Measurements from ENCODE around the gene NTRK2.

NTRK2 gene

GRCh38 chr9:84736536-84736935 lies 67.0 kb downstream of the NTRK2 start:
- no peak for DNase-seq

DNA sequence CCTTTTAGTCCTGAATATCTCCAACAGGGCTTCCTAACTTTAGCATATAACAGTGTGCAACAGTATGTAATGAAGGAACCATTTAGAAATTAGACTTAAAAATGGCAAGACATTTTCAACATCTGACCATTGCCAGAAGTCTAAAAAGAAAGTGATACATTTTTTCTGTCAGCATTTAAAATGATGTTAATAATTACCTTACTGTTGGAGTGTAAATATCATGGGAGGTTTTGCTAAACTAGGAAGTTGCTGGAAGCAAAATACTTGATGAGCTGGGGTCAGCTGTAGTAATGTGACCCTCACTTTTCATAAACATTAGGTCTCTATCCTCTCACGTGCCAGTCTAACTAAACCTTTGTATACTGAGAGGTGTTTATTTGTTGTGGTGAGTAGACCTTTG lies 68.8 kb downstream of the NTRK2 start:
- DNase-seq = no peak

DNA sequence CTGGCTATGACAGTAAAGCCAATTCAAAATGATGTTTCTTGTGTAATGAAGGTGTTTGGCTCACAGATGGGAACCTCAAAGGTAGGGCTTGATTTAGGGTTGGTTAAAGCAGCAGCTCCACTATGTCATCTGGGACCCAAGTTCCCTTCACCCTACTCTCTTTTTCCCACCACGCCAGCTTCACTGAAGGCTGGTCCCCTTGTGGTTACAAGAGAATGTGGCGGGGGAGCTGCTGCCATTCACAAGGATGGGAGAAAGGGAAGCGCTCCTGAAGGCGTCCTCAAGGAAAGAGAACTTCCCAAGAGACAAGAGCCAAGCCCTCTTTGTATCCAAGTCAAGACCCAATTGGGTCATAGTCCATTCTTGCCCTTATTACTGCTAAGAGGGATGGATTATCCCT lies 72.7 kb downstream of the NTRK2 start:
- no peak for DNase-seq

GRCh38 chr9:84744195-84744594 lies 74.7 kb downstream of the NTRK2 start:
- no peak for DNase-seq

GRCh38 chr9:84744726-84745125 lies 75.2 kb downstream of the NTRK2 start:
- DNase-seq = no peak

DNA sequence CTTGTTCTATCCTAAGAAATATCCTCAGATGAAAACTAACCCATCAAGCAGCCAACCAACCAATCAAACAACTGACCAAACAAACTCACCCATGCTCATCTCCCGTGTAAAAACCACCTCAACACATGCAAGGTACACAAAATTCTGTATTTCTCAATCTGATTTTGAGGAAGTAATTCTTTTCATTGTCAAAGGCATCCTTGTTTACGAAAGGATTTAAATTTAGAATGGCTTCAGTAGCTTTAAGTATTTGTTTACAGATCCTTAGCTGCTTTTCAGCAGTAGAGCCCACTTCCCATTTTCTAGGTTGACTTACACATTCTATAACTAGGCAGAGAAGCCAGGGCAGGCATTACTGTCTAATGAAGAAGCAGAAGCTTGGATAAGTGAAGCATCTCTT lies 78.6 kb downstream of the NTRK2 start:
- DNase-seq = no peak

- DNase-seq = no peak
Measured at GRCh38 chr9:84750152-84750865, 80.8 kb downstream of the NTRK2 start.

GRCh38 chr9:84751921-84752320 lies 82.4 kb downstream of the NTRK2 start:
- DNase-seq = no peak

- DNase-seq = peak; percentile 92
Measured at GRCh38 chr9:84754461-84754860, 84.9 kb downstream of the NTRK2 start.

DNA sequence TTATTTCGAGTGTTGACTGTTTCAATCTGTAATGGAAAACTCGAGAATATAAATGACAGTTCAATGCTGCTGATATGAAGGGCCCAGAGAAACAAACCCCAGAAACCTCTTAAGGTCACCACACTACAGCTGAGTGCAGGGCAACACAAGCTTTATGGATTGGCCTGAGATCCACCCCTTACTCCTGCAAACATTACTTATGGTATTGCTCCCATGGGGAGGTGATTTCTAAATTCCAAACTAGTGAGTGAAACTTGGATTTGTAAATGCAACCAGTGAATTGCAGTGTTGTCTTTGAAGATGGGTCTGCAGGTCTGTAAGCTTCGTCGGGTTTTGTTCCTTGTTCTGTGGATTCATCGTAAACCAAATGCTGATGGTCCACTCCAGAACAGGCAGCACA lies 85.4 kb downstream of the NTRK2 start:
- DNase-seq = peak; percentile 85

DNA sequence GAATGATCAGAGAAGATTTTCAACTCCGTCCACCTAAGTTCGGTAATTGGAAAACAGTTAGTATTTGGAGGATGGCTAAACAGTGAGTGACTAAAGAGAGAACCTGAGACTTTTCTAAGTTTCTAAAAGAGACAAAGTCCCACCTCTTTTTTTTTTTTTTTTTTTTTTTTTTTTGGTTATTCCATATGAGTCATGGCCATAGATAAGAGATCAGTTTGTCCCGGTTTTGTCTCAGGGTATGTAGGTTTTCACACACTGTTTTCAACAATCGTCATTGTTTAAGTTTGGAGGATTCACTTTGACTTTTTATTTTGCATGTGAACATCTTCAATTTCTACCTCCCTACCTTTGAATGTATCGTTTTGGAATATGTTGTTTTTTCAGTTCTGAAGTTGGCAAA lies 85.9 kb downstream of the NTRK2 start:
- no peak for DNase-seq

DNA sequence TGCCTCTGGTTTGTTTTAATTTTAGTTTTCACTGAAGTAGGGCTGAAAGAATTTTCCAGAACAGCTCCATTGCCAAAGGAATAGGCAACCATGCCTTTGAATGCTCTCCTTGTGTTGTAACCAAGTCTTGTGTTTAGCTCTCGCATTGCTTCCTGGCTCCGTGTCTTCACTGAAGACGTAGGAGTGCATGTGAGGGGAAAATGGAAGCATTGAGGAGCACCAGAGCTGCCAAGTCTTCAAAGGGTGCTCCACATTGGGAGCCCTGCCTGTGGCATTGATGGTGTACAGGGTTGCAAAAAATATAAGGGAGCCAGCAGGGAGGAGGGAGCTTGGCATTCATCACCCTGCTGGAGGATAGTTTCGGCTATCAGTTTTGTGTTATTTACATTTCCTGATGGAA lies 86.6 kb downstream of the NTRK2 start:
- no peak for DNase-seq

DNA sequence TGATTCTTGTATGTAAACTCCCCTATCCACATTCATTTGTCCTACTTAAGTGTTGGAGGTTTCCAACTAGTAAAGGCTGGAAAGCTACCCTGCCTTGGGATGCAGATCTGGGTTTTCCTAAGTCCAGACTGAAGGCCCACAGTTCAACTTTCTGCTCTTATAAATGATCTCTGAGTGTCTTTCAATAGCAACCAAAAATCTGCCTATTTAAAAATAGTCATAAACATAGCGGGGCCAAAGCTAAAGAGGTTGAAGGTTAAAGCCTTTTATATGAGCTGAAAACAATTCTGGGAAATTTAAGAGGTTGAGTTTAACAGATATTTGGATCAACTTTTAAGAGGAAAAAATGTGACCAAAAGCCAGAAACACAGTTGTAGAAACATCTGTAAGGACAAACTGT lies 87.2 kb downstream of the NTRK2 start:
- DNase-seq = no peak

DNA sequence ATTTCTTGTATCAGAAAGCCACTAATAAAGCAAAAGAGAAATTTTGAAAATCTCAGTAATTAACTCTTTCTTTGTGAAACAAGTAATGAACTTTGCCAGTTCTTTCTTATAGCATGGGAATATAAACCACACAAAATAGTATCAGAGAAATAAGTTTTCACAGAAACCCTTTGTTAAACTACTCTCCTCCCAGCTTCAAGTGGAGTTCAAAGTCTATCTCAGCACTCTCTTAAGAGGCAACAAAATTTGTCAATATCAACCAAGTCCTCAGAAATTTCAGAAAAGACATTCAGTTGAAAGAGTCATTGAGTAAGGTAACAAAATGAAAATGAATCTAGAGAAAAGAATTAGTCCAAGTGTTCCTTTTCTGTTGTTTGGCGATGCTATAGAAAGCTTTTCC lies 89.3 kb downstream of the NTRK2 start:
- no peak for DNase-seq

- DNase-seq = no peak
Measured at GRCh38 chr9:84759300-84759750, 89.8 kb downstream of the NTRK2 start.

- no peak for DNase-seq
Measured at GRCh38 chr9:84759804-84760203, 90.3 kb downstream of the NTRK2 start.

- DNase-seq = peak; percentile 80
Measured at GRCh38 chr9:84761137-84761808, 91.7 kb downstream of the NTRK2 start.

DNA sequence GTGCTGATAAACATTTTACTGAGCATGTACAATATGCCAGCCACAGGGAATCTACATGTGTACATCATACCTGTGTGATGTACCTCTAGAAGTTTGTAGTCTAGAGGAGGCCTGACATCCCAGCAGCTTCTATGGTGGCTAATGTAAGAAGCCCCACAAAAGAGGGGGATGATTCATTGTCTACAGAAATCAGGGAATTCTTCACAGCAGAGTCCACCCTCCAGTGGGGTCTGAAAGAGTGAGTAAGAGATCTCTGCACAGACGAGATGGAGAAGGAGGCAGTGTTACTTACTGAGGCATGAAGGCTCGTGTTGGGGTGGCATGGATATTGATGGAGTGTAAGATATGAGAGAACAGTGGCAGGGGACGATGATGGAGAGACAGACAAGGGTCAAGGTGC lies 103.0 kb downstream of the NTRK2 start:
- peak; percentile 68 for DNase-seq

DNA sequence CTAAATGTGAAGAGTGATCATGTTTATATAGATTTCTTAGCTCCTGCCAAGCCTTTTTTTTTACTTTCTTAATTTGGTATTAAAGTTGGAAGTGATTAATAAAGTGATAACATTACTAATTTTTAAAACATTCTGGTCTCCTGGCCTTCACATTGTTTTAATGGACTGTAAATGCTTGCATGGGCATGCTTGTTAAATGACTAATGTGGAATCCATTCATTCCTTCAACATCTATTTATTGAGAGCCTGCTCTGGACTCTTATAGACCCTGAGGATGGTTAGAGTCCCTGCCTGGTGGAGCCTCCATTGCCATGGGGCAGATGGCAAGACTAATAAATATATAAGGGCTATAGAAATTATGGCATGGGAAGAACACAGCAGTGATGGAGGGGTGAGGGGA lies 103.5 kb downstream of the NTRK2 start:
- DNase-seq = peak; percentile 90

- DNase-seq = no peak
Measured at GRCh38 chr9:84775056-84775643, 105.6 kb downstream of the NTRK2 start.

DNA sequence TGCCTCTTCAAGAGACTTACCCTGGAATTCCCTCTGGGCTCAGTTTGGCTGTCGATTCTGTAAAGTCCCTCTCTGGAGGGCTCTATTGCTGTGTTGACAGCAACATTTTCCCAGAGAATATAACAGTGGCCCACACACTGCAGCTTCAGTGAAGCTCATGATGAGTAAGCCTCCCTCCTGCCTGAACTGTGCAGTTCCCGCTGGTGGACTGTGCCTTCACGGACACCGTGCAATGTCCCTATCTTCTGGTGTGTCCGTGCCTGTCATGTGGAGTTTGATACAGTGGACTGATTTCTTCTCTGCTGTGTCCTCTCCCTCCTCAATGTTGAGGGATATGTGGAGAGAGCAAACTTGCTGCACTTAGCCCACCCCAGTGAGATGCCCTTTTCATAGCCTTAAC lies 109.0 kb downstream of the NTRK2 start:
- peak; percentile 38 for DNase-seq

- peak; percentile 67 for DNase-seq
Measured at GRCh38 chr9:84779883-84780282, 110.4 kb downstream of the NTRK2 start.

DNA sequence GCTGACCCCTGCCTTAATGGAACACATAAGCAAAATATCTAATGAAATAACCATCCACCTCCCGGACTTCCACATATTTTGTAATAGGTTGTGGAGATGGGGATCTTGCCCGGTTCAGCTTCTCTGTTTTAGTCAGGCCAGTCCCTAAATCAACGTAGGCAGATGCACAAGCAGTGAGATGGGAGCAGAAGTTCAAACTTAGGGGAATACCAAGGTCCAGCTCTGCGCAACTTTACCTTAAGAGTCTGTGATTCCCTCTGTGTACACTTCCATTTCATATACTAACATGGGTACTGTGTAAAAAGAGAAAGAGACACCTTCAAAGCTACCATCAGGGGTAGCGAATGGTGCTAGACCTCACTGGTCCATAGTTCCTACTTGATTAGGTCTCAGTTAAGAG lies 110.9 kb downstream of the NTRK2 start:
- no peak for DNase-seq

DNA sequence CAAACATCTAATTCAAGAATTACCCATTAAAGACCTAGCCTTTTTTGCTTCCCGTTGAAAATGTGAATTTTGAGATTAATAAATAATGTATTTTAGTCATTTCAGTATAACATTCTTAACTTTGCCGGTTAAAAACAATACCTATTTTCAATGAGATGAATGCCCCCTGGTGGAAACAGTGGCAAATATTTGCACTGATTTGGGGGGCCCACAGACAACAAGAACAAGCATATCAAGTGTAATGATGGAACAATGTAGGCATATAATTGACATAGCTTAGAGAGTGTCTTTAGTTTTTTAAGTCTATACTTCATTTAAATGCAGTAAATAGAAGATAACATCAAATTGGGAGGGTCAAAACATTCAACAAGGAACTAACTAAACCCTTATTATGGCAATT lies 111.9 kb downstream of the NTRK2 start:
- peak; percentile 56 for DNase-seq

Measured in fibroblast of skin of scalp (primary cell).